HG02970 (cell line): Measurements from ENCODE around the gene ECI1.

Experiments
- ATAC-seq: cut with Tn5 transposase; IDR thresholded peaks from one replicate; pipeline ENCODE4 v1.9.1; 2021; ENCODE audit warnings: mild to moderate bottlenecking, moderate library complexity, moderate number of reproducible peaks; ENCODE audit not compliant: unreplicated experiment, low FRiP score

ECI1 gene

DNA sequence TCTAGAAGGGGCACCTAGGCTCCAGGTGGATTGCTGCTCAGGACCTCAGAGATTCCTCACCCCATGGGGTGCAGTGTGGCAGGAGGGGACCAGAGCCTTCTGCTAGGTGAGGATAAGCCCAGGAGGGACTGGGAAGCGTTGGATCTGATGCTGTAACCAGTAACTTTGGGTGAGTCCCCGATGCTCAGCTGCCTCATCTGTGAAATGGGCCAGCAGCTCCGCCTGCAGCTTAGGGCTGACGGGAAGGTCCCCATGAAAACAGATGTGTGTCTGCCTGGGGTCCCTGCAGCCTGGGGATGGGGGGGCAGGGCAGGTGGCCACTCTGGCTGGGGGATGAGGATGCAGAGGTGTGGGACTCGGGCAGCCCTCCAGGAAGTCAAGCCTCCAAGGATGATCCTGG, 52.3 kb downstream of the ECI1 start:
- no peak for ATAC-seq

DNA sequence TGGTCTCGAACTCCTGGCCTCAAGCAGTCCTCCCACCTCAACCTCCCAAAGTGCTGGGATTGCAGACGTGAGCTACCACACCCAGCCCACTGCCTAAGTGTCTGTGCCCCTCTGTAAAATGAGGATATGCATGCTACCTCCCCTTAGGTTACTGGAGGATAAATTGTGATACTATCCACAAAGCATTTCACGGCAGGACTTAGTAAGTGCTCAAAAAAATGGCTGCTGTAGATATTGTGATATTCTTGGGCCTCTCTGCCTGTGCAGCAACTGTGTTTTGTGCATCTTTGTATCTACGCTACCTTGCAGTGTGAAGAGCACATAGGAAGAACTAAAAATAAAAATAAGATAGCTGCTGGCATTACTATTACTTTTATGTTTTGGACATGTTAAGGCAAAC, 53.1 kb downstream of the ECI1 start:
- no peak for ATAC-seq

DNA sequence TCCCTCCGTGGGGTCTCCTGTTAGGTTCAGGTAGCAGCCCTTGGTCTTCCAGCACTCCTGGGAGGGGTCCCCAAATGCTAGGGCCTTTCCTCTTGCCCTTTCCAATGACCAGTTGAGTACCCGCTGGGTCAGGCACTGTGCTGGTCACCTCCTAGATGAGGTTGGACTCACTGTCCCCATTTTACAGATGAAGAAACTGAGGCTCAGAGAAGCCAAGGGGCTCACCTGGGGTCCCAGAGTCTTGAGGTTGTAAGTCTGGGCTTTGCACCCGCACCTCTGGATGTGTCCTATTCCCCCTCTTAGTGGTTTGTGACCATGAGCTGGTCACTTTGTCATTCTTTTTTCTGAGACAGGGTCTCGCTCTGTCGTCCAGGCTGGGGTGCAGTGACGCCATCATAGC, 53.6 kb downstream of the ECI1 start:
- ATAC-seq, result no peak

DNA sequence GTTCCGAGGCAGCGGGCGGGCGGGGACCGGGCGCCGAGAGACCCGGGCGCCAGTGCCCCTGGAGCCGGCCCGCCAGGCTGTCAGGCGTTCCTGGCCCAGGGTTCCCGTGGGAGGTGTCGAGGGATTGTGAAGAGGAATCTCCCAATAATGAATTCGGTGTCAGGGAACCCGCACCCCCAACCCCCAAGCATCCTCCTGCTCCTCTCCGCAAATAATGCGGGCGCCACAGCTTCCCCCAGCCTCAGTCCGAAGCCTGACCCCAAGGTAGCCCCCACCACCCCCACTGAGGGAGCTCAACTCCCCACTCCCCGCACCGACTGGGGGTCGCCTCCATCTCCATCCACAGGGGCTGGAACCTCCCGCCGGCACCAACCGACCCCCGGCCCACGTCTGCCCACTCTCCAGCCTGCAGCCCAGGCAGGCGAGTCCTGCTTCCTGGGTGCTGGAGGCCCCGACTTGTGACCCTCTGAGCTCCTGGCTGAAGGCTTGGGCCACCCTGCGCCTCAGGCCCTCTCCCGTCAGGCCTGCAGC, 54.3 kb downstream of the ECI1 start:
- no peak for ATAC-seq

DNA sequence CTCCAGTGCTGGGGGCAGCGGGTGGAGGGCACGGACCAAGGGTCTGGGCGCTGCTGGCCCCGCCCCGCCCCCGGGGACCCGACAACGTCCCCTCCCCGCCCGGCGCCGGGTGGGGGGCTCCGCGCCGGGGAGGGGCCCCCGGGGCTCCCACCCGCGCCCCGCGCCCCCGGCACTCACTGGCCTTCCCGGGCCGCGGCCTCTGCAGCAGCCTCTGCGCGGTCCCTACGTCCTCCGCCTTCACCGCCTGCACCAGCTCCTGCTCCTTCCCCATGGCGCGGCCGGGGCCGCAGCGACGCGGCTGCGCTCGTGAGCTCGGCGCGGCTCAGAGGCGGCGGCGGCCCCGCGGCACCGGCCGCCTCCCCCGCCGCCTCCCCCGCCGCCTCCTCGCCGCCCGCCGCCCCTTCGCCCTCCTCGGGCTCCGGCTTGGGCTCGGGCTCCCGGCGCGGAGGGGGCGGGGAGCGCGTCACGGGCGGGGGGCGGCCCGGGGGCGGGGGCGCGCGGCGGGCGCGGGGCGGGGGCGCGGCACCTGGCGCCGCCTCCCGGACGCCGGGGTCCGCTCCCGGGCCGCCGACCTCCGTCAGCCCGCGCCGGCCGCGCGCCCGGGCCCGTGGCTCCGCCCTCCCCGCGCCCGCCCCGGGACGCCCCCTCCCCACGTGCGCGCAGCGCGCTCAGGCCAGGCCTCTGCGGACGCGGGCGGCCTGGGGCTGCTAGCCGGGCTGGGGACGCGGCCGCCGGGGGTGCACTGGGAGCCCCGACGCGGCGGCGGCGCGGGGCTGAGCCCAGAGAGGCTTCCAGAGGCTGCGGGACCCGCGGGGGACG, 55.0 kb downstream of the ECI1 start, which contains the start of gene CASKIN1:
CASKIN1 (minus strand) TSS at position 444 of the 819 bp plus-strand sequence; CDS start at position 271, 173 bp downstream.
- ATAC-seq, result no peak

DNA sequence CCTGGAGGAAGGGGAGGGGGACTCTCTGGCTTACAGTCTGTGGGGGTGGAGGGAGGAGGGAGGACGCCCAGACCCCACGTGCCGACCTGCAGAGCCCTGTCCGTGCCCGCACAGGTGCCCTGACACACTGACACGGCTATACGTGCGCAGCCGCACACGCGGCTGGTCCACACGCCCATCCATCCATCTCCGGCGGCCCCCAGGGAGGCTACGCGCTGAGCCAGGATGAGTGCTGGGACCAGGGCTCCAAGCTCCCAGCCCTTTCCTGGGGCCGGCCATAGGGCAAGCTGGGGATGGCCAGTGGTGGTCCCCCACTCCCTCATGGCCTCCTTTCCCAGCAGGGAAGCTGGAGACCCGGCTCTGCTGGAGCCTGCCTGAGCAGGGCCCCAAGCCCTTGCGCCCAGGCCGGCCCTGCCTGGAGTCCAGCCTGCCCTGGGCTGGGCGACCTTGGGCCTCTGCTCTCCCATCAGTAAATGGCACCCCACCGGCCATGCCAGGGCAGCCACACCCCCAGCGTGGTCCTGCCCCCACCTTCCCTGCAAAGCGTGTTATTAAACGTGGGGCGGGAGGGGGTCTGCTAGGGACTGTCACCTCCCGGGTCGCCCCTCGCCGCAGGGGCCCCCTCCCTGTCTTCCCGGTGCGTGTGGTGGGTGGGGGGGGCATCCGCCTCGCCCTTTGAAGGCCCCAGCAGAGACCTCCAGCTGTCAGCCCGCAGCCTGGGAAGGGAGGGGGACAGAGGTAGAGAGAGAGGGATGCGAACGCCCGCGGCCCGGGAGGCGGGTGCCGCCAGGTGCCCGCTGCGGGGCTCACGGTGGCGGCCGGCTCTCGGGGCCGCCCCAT, 55.8 kb downstream of the ECI1 start:
- no peak for ATAC-seq

DNA sequence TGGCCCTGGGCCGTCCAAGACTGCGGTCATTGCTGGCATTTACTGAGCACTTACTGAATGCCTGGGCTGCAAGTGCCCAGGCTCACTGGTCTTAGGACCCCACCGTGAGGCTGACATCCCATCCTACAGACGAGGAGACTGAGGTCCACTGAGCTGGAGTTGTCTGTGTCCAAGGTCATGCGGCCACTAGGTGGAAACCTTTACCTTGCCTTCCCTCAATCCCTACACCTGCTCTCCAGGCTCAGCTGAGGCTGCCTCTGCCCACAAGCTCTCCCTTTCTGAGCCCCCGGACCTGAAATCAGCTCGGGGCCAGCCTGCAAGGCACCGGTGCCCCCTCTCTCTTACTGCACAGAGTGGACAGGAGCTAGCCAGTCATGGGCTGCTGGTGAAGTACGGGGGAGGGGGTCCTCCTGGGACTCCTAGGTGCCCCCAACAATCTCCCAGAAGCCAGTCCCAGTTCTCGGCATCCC, 56.5 kb downstream of the ECI1 start:
- ATAC-seq, result no peak

DNA sequence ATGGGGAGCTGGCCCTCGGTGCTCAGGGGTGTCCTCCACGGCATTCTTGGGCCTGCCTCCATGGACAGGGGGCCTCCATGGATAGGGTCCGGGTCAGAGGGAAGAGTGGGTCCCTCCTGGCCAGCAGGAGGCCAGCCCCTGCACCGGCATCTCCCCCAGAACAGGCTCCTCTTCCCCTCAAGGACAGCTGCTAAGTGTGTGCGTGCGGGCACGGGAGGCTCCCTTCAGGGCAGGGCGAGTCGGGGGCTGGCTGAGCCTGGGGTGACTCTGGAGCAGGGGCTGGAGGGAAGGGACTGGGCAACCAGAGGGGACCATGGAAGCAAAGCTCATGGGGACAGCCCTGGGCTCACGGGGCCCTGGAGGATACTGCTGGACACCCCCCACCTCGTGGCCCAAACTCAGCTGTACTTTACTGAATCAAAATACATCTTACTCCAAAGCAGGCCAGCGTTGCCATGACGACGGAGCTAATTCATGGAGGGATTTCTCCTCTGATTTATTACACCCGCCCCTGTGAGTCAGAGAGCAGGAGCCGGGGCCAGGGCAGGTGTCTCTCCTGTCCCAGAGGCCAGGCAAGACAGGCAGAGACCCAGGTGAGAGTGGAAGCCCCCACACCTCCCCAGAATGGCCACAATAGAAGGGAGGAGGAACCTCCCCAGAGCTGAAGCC, 57.1 kb downstream of the ECI1 start:
- ATAC-seq, result no peak

DNA sequence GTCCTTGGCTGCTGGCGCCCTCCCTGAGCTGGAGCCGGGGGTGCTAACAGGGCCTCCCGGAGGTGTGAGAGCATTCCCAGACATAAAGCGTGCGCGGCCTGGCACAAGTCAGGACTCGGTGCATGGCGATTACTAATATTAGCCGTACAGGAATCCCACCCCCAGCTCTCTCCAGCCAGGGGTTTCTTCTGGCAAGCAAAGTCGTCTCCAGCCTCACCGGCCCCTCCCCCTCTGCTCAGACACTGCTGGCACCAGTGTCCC, 60.0 kb downstream of the ECI1 start:
- no peak for ATAC-seq

DNA sequence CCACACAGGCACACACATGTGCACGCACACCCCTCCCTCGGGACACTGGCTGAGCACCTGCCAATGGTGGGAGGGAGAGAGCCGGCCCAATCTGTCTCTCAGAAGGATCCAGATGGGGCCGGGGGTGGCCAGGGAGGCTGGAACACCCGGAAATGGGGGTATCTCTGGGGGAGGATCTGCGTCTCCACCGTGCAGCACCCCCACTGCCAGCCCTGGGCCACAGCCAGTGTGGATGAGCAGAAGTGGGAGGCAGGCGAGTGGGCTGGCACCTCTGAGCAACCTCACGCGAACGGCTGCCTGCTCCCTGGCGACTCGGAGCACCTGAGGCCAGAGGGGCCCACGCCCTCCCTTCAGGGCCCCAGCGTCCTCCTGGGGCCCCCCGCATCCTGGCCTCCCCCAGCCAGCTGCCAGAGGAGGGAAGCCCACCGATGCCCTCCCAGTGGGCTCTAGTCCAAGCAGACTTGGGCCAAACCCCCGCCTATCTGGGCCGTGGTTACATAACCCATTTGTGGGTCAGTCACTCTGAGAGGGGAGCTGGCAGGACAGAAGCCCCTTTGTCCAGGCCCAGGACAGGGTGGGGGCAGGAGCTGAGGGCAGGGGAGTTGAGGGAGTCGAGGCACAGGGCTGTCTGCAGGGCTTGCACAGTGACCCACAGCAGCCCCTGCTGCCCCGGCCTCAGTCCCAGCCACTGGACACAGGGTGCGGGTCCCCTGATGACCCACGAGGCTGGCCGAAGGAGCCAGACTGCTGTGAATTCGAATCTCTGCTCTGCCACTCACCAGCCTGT, 60.5 kb downstream of the ECI1 start:
- no peak for ATAC-seq

DNA sequence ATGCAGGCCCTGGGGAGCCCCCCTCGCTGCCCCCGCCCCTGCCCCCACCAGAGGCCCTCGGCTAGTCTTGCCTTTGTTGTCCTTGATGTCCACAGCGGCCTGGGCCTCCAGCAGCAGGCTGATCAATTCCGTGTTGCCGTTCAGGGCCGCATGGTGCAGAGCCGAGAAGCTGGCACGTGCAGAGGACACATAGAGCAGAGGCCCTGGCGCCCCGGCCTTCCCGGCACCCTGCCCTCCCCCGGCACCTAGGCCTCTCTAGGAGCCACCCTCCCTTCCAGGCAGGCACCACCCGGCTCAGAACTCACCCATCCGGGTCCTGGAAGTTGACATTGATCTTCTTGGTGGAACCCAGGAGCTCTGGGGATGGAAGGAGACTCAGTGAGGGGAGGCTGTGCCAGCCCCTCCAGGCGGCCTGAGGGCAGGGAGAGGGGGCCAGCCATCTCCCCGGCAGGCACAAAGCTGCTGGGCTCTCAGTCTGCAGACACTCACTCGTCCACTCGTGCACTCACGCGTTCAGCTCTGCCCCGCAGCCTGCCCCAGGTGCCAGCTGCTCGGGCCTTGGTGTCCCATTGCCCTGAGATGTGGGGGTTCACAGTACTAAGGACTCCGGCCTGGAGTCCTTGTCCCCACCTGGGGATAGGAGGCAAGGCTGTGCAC, 61.3 kb downstream of the ECI1 start:
- ATAC-seq, result no peak
